Dedifferentiated amniotic fluid mesenchymal stem cell (primary cell): Measurements from ENCODE around the gene PABPN1L.
"Not testable (repeated sequence)": the region's sequence is repeated elsewhere in the genome, so short reads cannot be mapped to it uniquely, and the experiment has no call there.

Experiments
- DNase-seq: peaks from one replicate; pipeline ENCODE4 v3.0.0-alpha.2; 2016; ENCODE audit errors: extremely low spot score

PABPN1L gene

DNA sequence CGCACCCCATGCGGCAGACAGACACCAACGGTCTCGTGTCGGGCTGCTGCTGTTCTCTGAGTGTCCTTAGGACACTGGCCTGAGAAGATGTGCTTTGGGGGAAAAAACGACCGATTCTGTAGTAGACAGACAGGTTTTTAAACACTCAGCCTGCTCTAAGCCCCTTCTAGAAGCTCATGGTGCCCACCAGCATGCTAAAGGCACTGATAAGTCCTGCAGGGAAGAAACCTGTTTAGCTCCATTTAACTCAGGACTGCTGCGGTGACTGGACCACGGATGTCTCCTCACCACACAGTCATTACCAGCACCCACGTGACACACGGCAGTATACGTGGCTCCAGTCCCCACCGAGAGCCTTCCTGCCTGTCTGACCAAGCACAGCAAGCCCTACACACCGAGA lies 35.7 kb downstream of the PABPN1L start:
- no peak for DNase-seq

DNA sequence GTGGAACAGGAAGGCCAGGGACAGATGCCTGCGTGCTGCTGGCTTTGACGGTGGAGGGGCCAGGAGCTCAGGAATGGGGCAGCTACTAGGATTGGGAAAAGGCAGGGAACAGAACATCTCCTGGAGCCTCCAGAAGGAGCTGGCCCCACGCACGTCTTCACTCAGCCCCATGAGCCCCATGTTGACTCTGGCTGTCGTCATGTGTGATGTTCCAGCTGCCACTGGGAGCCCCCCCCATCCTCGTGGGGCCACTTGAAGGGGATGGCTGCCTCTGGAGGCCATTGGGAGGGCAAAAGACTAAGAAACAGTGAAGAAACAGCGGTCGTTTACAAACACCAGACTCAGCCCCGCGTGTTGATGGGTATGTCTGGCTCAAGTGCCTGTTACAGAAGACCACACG lies 36.2 kb downstream of the PABPN1L start:
- no peak for DNase-seq

DNA sequence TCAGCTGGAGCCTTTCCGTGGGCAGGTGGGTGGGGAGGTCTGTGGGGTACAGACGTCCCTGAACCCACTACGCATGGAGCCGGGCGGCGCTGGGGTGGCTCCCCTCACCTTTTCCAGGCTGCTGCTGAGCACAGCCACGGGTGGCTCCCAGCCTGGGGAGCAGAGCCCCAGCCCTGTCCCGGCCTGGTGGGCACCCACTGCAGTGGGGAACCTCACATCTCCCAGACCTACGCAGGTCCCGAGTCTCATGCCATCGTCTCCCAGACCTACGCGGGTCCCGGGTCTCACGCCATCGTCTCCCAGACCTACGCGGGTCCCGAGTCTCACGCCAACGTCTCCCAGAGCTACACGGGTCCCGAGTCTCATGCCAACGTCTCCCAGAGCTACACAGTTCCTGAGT lies 37.7 kb downstream of the PABPN1L start:
- no peak for DNase-seq

DNA sequence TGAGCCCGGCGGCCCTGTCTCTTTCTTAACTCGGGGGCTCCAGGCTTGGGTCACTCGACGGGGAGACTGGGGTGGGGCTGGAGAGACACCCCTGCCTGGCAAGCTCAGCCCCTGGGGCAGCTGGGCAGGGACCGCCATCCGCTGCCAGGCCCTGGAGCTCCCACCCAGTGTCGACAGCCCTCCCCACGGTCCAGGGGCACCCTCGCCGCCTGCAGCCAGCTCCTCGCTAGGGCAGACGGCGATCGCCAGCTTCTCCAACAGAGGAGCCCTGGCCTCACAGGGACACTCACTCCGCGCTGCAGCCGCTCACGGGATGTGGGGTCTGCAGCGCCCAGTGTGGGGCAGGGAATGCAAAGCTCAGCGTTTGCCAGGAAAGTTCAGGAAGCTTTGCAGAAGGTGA lies 38.7 kb downstream of the PABPN1L start:
- DNase-seq, result no peak

DNA sequence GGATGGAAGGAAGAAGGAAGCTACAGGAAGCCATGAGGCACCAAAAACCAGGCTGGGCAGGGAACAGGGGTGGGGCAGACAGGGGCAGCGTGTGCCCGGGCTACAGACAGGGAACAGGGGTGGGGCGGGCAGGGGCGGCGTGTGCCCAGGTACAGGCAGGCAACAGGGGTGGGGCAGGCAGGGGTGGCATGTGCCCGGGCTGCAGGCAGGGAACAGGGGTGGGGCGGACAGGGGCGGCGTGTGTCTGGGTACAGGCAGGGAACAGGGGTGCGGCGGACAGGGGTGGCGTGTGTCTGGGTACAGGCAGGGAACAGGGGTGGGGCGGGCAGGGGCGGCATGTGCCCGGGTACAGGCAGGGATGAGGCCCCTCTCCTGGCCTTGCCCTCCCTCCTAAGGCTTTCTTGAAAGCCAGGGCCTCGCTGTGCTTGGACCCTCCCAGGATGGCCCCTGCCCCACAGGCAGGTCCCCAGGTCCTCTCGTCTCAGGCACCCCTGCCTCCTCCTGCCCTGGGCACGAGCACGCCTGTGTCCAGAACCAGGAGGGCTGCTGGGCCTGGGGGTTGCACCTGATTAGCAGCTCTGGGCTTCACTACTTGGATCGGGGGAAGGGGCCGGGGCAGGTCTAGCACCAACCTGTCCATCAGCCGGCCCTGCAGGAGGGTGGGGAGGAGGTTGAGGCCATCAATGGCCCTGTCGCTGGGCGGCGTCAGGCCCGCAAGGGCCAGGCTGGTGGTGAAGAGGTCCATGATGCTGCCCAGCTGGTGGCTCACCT lies 40.2 kb downstream of the PABPN1L start:
- DNase-seq, result no peak

DNA sequence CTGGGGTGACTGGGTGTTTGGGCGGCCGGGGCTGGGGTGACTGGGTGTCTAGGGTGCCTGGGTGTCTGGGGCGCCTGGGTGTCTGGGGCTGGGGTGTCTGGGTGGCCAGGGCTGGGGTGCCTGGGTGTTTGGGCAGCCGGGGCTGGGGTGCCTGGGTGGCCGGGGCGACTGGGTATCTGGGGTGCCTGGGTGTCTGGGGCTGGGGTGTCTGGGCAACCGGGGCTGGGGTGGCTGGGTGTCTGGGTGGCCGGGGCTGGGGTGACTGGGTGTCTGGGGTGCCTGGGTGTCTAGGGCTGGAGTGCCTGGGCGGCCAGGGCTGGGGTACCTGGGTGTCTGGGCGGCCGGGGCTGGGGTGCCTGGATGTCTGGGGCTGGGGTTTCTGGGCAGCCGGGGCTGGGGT lies 41.3 kb downstream of the PABPN1L start:
- DNase-seq, result no peak

DNA sequence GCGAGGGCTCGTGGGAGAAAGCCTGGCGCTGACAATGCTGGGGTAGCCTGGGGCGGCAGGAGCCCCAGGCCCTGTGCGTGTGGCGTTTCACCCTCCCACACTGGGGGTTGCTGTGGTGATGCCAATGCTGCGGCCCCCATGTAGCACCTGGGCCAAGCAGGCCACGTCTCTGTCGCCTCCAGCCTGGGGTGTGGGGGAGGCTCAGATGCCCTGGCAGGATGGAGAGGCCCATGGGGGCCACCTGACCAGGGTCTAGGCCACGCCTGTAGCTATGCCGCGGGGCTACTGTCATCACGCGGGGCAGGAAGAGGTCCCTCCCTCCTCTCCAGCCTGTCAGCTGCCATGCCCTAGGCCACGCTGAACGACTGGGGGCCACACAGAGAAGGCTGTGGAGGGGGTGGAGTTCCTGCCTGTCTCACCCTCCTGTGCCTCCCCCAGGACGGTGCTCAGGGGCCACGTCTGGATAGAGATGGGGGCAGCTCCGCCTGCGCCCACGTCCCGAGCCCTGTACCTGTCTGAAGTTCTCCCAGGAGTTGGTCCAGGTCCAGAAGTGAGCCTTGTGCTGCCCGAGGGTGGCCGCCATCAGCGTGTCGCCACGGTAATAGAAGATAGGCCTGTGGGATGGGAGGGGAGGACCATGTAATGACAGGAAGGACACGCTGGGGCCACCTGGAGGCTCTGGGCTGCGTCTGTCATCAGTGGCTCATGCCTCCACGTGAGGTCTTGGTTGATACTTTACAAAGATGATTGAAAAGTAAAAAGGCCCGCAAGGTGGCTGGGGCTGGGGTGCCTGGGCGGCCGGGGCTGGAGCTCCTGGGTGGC lies 42.0 kb downstream of the PABPN1L start:
- no peak for DNase-seq

DNA sequence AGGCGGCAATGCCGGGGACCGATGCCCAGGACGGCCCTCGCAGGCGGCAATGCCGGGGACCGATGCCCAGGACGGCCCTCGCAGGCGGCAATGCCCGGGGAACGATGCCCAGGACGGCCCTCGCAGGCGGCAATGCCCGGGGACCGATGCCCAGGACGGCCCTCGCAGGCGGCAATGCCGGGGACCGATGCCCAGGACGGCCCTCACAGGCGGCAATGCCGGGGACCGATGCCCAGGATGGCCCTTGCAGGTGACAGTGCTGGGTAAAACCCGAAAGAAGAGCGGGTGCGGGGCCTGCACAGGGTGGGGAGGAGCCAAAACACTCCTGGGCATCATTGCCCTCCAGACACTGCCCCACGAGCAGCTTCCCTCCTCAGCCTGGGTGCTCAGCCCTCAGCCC lies 42.8 kb downstream of the PABPN1L start:
- DNase-seq, result not testable (repeated sequence)

DNA sequence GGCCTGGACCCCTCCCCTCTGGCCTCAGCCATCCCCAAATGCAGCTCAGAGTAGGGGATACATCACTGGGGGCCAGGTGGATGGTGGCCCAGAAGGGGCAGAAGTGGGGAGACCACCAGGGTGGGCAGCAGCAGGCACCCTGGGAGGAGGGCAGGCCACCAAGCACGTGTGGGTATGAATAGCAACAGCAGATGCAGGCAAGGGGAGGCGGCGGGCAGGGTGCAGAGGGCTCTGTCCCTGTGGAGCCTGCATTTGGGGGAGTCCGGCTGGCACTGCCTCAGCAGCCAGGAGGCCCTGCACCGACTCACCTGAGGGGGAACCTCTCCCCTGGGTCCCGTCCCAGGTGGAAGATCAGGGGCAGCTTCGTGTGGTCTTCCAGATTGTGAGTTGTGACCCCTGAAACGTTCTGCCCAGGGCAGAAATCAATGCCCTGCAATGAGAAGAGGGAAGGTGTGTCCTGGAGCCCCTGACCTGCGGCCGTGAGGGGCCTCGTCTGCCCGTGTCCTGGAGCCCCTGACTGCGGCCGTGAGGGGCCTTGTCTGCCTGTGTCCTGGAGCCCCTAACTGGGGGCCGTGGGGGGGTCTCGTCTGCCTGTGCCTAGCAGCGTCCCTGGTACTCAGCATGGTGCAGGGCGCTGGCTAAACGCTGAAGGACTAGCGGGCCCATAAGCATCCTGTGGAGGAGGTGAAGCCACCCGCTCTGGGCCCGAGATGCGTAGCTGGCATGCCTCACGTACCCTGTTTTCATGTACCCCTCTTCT lies 44.0 kb downstream of the PABPN1L start:
- DNase-seq, result no peak

DNA sequence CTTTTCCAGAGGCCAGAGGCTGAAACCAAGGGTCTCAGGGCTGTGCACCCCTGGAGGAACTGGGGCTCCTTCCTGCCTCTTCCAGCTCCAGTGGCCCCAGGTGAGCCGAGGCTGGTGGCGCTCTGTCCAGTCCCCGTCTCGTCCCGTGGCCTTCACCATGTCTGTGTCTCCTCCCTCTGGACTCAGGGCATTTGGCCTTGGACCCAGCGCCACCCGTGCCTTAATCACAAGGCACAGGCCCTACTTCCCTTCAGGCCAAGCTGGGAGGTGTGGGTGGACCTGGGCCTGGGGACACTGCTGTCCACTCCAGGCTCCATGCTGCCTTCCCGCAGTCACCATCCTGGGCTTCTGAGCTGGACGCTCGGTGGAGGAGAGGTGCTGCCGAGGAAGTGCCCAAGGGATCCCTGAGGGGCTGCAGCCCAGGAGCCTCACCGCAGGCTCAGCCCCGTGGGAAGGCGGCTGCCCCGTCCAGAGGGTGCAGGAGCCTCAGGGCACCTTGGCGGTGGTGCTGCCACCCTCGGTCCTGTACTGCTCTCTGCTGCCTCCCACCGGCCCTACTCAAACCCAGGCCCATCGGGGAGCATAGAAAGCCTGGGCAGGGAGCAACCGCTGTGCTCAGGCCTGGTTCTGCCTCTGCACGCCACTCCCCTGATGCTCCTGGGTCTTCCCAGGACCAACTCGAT lies 45.2 kb downstream of the PABPN1L start:
- no peak for DNase-seq

DNA sequence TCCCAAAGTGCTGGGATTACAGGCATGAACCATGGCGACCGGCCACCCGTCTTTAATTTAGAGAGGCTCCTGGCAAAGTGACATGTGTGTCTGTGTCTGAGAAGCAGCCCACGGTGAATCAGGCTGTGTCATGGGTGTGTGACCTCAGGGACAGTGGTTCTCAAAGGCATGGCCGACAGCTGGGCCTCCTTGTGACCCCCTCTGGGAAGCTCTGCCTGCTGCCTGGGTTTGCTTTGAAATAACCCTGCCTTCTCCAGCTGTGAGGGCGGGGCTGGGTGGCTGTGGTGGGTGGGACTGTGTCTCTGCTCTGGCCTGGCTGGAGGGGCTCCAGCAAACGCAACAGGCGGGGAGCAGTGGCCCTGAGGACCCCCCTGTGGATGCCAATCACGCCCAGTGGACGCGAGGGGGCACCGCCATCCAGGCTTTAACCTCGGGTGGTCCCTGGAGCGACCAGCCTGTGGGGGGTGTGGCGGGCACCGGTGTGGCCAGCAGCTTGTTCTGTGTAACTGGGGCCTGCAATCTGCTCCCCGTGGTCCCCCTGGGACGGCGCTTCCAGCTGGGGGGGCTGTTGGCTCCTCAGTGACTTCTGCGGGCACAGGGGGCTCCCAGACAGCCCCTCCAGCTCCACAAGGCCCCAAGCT lies 46.0 kb downstream of the PABPN1L start:
- no peak for DNase-seq

DNA sequence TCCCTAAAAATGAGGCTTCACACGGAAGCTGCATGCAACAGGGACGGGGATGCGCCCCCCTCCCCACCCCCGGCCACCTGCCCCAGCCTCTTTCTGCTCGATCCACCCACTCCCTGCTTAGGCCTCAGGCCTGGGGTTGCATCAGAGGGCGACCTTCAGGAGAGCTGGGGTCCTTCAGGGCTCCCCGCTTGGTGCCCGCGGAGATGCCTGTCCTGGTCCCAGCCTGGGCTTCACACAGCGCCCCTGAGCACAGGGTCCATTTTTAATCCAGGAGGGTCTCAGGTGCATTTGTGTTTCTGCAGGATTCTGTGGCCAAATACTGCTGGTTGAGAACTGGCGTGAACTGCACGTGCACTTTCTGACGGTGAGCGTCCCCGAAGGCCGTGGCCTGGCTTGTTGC lies 47.3 kb downstream of the PABPN1L start:
- no peak for DNase-seq

DNA sequence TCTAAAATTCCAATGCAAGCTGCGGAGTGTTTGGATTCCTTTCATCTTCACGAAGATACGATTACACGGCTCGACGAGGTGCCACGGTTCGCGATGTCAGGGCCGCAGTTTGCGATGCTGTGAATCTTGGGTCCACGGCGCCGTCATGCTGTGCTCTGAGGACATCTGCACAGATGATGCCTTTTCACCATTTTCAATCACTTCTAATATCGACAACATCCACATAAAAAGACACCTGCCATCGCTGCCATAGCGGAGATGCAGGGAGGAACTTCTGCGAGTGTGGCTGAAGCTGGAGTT lies 47.9 kb downstream of the PABPN1L start:
- DNase-seq, result no peak

DNA sequence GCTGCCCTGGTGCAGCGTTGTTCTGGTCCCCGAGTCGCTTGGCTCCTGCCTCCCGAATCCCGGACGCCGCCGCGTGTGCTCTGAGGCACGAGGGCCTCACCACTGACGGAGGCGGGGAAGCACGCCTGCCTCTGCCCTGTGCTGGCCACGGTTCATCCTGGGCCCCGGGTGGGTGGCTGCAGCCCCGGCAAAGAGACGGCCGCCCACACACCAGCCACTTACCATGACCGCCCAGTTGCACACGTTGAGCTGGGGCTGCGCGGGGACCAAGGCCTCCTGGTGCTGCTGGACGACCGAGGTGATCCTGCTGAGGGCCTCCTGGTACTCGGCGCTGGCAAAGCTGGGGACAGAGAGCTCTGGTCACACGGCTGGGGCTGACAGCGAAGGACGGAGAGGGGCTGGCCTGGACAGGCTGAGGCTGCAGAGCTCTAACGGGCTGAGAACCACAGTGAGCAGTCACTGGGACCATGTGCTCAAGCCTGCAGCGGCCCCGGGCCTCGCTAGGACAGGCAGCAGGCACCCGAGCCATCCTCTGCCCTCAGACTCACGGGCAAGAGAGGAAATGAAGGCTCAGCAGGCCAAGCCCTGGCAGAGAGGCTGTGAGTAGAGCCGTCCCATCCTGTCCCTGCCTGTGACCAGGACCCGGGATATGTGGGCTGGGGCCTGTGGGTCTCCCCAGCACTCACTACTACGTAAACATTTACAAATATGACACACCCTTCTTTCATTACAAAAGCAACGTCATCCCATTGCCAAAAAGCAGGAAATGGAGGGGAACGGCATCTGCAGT lies 48.5 kb downstream of the PABPN1L start:
- no peak for DNase-seq

DNA sequence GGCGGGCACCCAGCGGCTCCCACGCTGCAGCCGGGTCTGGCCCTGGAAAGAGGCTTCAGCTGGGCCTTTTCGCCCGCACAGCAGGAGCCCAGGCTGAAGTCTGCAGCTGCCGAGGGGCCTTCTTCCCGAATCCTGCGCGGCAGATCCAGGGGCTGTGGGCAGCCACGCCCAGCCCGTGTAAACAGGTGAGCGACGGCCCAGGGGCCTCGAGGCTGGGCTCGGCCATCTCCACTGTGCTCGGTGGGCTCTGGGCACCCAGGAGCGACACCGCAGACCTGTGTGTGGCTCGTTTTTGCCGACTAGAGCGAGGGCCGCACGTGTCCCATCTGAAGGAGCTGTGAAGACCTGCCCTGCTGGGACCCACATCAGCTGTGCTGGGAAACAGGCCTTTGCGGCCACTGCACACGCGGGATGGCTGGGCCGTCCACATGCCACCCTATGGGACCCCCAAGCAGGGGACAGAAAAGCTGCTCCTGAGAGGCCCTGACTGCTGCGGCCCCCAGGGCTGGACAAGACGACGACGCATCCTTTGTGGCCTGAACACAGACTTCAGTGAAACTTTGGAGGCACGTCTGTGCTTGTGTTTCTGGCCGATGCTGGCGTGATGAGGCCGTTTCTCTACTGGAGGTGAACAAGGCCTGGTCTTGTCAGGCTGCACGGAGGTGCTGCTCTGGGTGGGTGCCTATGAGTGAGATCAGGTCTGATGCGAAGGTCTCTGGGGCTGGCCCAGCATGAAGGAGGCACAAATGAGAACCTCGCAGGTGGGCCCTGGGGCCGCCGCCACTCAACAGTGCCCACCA lies 49.5 kb downstream of the PABPN1L start:
- DNase-seq, result no peak

DNA sequence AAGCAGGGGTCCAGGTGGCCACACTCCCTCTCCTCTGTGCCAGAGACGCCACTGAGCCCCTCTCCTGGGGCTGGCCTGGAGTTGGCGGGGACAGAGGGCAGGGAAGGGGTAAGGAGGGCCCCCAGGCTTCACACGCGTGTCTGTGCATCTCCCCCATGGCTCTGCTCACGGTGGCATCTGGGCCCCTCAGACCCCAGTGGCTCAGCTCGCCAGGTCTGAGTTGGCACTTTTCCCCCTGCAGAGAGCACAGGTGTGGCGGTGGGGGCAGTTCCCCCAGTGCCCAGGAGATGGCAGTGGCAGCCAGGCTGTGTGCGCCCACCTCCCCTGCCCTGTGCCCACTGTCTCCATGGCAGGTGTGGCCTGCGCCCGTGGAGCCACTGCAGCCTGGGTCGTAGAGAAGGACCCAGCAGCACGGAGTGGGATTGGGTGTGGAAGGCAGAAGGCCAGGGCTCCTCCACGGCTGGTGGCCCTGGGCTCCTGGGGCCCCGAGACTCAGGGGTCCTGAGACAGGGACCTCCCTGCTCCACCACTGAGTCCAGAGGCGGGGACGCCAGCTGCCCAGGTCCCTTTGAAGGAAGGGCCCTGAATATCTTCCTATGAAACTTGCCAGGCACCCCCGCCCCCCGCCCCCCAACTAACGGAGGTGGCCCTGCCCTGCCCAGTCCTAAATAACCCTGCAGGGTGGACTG lies 50.4 kb downstream of the PABPN1L start:
- no peak for DNase-seq

DNA sequence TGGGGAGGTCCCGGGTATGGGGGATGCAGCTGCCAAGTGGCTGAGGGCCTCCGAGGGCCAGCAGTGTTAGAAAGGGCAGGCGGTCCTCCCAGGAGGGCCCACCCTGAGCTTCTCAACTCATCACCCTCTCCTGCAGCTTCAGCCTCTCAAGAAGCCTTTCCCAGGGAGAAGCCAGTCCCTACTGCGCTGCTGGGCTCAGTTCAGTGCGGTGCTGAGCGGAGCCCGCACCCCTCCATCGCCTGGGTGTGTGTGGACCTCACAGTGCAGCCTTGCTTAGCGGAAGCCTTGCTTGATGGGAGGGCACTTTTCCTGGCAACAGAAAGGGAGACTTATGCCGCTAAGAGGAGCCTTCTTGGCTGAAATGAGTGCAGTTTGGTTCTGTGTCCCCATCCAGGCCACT lies 51.2 kb downstream of the PABPN1L start:
- DNase-seq, result no peak

DNA sequence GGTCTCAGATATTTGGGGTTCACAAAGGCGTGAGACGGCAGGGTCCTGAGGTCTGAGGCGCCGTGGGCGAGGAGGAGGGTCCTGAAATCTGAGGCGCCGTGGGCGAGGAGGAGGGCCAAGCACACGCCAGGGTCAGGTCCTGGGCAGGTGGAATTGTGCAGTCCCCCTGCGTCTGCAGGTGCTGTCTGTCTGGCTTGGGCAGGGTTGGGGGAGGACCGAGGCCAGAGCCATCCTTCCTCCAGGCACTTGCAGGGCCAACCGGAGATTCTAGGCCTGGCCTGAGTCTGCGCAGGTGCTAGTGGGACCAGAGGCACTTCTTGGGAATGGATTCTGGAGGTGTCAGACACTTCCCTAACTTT lies 52.3 kb downstream of the PABPN1L start:
- DNase-seq, result no peak
